HG02970 (cell line): Measurements from ENCODE around the gene RSAD2.
A peak's percentile ranks its signal among the peaks of the same experiment; 100 is the strongest.
"Not testable (repeated sequence)": the region's sequence is repeated elsewhere in the genome, so short reads cannot be mapped to it uniquely, and the experiment has no call there.

Experiments used
- ATAC-seq: cut with Tn5 transposase; IDR thresholded peaks from one replicate; pipeline ENCODE4 v1.9.1; 2021; ENCODE audit warnings: mild to moderate bottlenecking, moderate library complexity, moderate number of reproducible peaks; ENCODE audit not compliant: unreplicated experiment, low FRiP score

Gene RSAD2

DNA sequence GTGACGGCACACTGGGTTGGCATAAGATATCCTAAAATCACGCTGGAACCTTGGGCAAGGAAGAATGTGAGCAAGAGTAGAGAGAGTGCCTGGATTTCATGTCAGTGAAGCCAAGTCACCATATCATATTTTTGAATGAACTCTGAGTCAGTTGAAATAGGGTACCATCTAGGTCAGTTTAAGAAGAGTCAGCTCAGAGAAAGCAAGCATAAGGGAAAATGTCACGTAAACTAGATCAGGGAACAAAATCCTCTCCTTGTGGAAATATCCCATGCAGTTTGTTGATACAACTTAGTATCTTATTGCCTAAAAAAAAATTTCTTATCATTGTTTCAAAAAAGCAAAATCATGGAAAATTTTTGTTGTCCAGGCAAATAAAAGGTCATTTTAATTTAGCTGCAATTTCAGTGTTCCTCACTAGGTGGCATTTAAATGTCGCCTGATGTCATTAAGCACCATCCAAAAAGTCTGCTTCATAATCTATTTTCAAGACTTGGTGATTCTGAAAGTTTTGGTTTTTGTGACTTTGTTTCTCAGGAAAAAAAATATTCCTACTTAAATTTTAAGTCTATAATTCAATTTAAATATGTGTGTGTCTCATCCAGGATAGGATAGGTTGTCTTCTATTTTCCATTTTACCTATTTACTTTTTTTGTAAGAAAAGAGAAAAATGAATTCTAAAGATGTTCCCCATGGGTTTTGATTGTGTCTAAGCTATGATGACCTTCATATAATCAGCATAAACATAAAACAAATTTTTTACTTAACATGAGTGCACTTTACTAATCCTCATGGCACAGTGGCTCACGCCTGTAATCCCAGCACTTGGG is 19.6 kb downstream of the RSAD2 start:
- ATAC-seq, result no peak

DNA sequence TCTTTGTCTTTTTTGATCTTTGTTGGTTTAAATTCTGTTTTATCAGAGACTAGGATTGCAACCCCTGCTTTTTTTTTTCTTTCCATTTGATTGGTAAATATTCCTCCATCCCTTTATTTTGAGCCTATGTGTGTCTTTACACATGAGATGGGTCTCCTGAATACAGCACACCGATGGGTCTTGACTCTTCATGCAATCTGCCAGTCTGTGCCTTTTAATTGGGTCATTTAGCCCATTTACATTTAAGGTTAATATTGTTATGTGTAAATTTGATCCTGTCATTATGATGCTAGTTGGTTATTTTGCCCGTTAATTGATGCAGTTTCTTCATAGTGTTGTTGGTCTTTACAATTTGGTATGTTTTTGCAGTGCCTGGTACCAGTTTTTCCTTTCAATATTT is 25.0 kb downstream of the RSAD2 start:
- not testable (repeated sequence) for ATAC-seq

DNA sequence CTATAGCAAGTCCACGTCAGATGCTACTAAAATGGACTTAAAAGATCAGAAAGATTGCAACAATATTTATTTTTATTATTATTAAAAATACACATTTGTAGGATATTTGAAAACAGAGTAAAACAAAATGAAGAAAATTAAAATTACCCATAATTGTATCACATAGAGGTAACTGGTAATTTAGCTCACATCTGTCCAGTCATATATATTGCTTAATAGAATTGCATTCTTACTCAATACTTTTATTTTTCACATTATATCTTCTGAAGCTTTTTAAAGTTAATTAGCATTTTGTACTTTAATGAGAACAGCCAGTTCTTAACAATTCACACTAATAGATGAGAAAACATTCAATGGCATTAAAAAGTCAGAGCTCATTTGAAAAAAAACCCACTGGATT is 28.1 kb downstream of the RSAD2 start:
- ATAC-seq, result no peak

DNA sequence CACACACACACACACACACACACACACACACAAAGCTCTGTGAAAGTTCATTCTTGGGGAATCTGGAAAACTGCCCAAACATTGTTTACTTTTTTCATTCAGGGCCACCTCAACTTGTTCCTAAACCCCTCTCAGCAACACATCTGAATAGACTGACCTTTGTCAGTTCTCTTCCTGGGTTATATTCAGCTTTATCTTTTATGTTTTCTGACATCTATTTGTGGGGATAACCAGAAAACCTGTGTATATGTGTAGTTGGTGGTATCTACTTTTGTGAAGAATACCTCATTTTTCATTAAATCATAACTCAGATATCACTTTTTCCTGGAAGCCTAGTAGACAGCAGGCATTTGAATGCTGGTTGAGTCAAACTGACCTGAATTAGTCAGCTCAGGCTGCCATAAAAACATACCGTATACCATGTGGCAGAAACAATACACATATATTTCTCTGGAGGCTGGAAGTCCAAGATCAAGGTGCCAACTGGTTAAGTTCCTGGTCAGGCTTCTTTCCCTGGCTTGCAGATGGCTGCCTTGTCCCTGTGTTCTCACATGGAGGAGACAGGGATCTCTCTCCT is 28.7 kb downstream of the RSAD2 start:
- no peak for ATAC-seq

DNA sequence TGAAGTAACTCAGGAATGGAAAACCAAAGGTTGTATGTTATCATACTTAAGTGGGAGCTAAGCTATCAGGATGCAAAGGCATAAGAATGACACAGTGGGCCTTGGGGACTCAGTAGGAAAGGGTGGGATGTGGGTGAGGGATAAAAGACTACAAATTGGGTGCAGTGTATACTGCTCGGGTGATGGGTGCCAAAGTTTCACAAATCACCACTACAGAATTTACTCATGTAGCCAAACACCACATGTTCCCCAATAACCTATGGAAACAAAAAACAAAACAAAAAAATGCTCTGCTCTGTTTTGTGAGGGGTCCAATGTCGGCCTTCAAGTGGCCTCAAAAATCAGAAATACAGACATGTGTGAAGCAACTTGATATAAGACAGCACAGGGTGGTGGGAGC is 30.7 kb downstream of the RSAD2 start:
- ATAC-seq, result no peak

DNA sequence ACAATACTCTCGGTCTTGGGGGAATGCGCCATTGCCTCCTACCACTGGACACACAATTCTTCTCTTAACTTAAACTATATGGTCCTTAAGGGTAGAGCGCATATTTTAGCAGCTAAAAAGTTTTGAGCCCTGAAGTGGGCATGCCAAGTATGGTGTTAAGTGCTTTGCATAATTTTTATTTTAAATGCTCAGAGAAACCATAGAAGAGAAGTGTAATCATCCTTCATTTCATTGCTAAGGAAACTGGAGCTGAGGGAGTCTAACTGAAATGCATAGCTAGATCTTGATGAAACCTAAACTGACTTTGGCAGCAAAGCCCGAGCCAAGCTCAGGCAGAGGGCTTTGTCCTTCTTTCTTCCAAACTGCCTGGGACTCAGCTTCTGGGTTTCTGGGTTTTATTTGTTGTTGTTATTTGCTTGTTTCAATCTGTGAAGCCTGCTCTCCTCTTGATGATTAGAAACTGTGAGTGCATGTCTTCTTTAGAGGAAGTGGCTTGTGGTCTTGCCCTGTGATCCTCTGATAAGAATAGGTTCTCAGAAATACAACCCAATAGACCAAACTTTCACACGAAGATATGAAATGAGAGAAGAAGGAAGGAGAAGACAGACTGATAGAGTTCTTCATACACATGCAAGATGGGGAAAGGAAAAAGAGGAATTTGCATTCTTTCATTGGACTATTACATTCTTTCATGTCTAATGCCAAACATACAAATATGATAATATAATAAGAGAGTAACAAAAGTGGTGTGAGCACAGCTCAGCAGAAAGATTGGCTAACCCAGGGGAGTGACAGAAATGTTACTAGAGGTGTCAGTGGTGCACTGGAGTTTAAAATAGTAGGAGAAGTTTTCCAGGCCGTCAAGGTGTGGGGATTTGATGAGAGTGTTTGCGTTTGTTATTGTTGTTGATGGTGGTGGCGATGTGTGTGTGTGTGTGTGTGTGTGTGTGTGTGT is 32.1 kb downstream of the RSAD2 start:
- peak; percentile 95 for ATAC-seq

DNA sequence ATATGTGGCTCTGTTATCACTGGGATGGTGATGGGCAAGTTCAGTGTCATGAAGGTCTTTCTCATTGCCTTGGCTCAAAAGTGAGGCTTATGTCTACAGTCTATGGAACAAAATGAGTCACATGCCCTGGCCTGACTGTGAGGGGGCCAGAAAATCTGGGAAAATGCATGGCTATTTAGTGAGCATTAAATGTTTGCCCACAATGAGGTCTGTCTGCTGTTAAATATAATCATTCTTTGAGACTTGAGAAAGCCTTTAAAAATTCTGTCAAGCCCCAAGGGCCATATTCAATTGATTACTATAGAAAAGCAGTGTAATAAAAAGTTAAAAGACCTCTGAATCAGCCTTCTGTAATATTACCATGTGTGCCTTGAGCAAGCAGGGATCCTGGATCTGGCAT is 34.1 kb downstream of the RSAD2 start:
- no peak for ATAC-seq

DNA sequence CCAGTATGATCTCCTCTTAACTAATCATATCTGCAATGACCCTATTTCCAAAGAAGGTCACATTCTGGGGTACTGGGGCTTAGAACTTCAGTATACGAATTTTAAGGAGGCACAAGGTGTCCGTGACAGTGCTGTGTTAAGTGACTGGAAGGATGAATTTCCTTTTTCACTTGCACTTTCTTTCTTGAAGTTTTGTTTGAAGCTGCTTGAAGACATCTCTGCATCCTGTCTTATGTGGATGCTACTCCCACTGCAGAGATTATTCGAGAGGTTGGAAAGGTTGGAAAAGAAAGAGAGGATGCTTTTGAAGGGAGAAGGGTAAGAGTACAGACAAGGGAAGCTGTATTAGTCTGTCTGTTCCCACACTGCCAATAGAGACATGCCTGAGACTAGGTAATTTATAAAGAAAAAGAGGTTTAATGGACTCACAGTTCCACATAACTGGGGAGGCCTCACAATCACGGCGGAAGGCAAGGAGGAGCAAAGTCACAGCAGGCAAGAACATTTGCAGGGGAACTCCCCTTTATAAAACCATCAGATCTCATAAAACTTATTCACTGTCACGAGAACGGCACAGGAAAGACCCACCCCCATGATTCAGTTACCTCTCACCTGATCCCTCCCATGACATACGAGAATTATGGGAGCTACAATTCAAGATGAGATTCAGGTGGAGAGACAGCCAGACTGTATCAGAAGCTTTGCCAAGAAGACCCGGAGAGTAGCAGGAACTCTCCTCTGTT is 36.0 kb downstream of the RSAD2 start:
- ATAC-seq, result no peak

DNA sequence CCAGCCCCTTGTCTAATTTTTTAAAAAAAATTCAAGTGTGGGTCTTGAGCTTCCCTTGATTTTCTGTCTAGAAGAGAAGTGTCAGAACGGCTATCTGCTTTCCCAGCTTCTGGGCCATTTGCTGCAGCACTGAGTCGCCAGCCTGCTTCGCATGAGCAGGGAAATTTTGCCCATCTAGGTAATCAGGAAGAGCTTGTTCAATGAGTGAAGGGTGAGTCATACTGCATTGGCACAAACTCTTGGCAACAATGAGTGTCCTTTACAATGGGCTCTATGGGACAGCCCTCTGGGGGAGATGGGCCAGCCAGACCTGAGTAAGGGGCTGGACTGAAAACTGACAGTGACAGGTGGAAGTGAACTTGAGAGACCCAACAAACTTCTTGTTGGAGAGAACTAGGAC is 37.3 kb downstream of the RSAD2 start:
- no peak for ATAC-seq

DNA sequence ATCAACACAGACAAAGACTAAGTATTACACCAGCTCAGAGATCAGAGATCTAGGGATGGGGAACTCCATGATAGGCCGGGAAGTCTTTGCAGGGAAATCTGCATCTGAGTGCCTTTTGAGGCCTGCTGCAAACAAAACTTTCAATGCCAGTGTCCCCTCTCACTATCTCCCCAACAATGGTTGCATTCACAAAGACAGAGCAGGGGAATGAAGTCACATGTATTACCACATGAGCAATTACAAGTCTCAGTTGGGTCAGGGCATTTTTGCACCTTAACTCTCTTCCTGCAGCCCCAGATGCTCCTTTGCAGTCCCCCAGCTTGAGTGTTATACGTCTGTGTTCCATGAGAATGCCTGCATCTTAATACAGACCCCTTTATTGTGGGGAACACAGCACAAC is 37.8 kb downstream of the RSAD2 start:
- ATAC-seq, result no peak

DNA sequence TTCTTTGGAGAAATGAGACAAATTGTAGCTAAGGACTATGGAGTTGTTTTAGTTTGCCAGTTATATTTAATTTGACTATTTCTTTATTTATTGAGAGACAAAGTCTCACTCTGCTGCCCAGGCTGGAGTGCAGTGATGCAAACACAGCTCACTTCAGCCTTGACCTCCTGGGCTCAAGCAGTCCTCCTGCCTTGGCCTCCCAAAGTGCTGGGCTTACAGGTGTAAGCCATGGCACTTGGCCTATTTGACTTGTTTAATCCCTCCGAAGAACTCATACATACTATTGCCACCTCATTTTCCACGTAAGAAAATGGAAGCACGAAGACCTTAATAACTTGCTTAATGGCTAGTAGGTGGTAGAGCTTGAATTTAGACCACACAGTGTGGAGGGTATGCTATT is 38.6 kb downstream of the RSAD2 start:
- ATAC-seq, result no peak

DNA sequence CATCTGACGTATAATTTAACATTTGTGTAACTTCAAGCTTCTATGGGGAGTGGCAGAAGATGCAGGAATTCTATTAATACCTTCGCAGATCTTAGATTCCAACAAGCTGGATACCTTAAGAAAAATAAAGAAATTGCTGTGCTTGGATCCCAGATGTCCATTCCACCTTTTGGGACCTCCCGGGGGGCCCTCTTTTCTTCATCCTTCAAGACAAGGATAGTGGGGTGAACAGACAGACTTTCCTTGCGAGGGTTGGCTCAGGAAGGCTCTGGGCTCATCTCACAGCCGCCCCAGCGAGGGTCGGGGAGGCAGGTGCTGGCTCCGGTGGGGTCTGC is 39.1 kb downstream of the RSAD2 start:
- no peak for ATAC-seq

DNA sequence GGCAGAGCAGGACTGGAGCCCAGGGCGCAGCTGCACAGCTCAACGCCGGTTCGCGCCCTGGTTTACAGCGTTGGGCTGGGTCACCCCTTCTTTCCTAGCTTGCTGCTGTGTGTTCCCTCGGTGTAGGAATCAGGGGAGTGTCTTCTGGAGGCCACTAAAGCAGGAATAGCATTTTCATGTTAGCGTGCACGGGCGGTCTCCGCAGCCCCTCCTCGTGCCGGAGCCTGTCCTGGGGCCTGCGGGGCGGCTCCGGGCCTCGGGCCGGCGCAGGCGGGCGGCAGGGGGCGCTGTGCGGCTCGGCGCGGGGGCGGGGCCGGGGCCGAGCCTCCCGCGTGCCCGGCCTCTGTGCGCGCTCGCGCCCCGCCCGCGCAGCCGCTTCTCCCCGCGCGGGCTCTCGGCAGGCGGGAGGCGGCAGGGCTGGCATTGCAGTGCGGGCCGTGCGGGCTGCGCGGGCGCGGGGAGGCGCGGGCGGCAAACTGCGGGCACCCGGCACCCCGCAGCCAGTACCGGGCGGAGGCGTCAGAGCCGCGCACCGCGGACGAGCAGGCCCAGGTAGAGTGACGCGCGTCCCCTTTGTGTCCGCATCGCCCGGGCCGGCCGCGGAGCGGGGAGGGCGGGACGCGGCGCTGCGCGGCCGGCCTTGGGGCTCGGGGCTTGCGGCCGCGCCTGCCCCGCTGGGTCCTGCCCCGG is 39.6 kb downstream of the RSAD2 start, which contains the start of gene RNF144A:
Gene RNF144A, plus strand, starts transcription at position 342 of the 690 bp plus-strand sequence. CDS start 79,515 bp downstream, outside the sequence.
- peak; percentile 89 for ATAC-seq

DNA sequence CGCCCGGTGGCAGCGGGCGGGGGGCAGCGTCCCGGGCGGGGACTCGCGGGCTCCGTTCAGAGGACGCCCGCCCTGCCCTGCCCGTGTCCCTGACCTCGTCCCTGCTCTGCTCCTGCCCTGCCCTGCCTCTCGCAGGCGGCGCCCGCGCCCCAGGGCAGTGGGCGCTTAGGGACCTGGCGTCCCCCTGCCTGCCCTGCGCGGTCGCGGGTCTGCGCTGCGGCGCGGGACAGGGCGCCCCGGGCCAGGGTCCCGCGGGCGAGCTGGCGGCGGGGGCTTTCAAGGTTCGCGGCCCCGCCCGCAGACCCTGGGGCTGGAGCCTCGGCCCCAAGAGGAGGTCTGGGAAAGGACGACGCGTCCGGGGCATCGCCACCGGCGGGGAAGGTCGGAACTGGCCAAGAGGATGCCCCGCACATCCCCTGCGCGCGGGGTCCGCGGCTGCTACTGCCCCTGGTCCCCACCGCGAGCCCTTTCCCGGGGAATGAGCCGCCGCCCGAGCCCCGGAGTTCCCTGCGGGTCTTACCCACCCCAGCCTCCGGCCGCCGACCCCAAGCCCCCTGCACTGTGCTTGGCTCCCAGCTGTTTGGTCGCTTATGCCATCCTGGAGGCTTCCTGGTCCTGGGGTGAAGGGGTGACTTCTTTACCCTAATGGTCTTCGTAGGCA is 40.3 kb downstream of the RSAD2 start:
- ATAC-seq, result no peak

DNA sequence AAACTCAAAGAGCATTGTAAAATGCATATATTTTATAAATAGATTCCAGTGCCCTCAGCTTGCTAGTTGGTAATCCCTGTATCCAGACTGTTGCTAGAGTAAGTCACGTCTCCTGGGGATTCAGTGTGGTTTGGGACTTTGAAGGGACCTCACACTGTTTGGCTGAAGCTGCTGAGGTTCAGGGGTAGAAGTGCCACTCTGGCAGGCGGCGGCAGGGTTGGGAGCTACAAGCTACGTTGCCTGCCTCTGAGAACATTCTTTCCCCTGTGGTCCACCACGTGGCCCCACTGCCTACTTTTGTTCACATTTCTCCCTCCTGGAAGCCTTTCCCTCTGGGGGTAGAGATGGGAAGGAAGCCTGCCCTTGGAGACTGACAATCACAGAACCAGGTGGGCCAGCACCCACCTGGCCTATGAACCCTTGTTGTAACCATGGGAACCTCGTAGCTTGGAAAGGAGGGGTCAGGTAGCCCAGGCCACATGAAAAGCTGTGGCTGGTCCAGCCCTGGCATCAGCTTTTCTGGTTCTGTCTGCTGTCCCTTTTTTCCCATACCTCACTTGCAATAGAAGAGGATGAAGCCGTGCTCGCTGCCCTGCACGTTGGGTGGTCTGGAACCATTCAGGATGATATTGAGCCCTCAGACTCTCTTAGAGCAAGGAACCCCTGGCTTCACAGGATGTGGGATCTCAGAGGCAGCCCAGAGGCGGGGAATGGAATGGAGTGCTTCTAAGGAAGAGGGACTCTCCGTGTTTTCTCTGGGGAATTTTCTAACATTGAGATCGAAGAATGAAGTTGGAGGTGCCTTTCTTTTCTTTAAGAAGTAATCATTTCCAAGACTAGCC is 42.5 kb downstream of the RSAD2 start:
- ATAC-seq, result no peak

DNA sequence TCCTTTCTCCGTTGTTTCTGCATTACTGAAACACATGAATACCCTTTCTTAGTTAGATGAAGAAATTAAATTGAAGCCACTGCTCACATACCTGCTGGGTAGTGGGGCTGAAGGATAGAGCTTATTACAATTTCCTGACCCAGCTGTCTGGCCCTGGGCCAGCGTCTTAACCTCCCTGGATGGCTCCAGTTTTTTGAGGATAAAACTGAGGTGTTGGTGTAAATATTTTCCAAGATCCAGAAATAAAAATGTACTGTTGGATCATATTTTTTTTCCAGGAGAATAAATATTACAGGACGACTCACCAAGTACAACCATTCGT is 43.1 kb downstream of the RSAD2 start:
- ATAC-seq, result no peak

DNA sequence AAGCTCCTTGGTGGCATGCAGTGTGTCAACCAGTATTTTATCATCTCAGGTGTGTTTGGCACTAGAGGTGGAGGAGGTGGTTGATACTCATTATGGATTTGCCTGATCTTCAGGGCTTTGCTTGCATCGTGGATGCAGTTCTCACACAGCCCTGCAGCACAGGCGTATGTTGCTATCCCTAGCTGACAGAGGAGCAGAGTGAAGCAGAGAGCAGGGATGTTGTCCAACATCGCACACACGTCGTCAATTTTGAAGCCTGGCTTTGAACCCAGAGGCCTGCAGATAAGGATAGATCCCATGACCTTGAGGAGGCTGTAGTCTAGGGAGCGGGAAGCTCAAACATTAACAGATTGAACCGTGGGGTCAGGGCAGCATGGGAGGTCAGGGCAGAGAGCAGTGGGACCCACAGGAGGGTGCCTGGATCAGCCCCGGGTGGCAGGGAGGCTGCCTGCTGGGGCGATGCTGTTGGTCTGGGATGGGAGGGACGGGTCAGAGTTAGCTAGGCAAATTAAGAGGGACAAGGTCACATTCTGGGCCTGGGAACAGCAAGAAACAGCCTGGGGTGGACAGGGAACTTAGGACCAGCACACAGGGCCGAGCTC is 43.8 kb downstream of the RSAD2 start:
- no peak for ATAC-seq

DNA sequence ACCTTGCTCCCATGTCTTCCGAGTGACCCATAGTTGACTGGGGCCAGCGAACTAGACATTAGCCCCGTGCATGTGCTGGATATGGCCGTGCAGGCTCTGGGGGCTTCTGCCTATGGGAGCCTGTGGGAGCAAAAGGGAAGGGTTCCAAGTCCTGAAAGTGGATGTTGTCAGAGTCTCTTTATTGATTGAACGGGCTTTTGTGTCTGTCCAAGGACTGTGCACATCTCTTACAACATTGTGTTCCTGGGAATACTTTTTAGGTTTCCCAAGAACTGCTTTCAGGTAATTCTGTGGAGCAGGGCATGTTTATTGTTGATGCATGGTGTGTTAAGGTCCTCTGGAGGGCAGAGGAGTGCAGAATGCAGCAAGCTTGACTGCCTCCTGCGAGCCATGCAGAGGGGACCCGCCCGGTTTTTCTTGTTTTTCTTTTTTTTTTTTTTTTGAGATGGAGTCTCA is 44.7 kb downstream of the RSAD2 start:
- no peak for ATAC-seq
